AG10803 (cell line): ENCODE results near the gene MYO9A.
"Not testable (repeated sequence)": the region's sequence is repeated elsewhere in the genome, so short reads cannot be mapped to it uniquely, and the experiment has no call there.

ENCODE experiments used
- DNase-seq: peaks from one replicate; pipeline ENCODE4 v3.0.0; 2010; ENCODE audit warnings: low read depth
- H3K4me3 ChIP-seq: 2 replicates; pipeline ENCODE4 v1.5.1; 2011; ENCODE audit warnings: mild to moderate bottlenecking, low read length, control low read depth
- TF ChIP-seq, protein P1 (sequence below): conservative IDR thresholded peaks from 2 replicates; pipeline ENCODE4 v1.5.1; 2011; ENCODE audit warnings: mild to moderate bottlenecking, low read length, control low read depth, inconsistent platforms

The MYO9A gene

GRCh38 chr15:72106068-72106467 is 11.9 kb downstream of the MYO9A start:
- H3K4me3 ChIP-seq: no peak overlapping the region

DNA sequence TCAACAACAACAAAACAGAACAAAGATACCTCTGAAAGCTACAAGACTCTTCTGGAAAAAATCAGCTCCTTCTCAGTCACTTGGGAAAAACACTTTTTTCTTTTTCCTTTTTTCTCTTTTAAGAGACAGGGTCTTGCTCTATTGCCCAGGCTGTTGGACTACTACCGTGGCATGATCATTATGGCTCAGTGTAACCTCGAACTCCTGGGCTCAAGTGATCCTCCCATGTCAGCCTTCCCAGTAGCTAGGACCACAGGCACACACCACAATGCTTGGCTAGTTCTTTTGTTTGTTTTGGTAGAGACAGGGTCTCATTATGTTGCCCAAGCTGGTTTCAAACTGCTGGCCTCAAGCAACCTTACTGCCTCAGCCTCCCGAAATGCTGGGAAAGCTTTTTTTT is 12.8 kb downstream of the MYO9A start:
- DNase-seq: no peak
- H3K4me3 ChIP-seq: no peak overlapping the region
- TF ChIP-seq, protein P1, sequence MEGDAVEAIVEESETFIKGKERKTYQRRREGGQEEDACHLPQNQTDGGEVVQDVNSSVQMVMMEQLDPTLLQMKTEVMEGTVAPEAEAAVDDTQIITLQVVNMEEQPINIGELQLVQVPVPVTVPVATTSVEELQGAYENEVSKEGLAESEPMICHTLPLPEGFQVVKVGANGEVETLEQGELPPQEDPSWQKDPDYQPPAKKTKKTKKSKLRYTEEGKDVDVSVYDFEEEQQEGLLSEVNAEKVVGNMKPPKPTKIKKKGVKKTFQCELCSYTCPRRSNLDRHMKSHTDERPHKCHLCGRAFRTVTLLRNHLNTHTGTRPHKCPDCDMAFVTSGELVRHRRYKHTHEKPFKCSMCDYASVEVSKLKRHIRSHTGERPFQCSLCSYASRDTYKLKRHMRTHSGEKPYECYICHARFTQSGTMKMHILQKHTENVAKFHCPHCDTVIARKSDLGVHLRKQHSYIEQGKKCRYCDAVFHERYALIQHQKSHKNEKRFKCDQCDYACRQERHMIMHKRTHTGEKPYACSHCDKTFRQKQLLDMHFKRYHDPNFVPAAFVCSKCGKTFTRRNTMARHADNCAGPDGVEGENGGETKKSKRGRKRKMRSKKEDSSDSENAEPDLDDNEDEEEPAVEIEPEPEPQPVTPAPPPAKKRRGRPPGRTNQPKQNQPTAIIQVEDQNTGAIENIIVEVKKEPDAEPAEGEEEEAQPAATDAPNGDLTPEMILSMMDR: no peak

More at GRCh38 chr15:72106068-72106467, 11.9 kb downstream of the MYO9A start:
- DNase-seq: no peak
- TF ChIP-seq, protein P1: no peak

- H3K4me3 ChIP-seq, DNase-seq: not testable (repeated sequence)
Observed at GRCh38 chr15:72100551-72100950, 17.4 kb downstream of the MYO9A start.

DNA sequence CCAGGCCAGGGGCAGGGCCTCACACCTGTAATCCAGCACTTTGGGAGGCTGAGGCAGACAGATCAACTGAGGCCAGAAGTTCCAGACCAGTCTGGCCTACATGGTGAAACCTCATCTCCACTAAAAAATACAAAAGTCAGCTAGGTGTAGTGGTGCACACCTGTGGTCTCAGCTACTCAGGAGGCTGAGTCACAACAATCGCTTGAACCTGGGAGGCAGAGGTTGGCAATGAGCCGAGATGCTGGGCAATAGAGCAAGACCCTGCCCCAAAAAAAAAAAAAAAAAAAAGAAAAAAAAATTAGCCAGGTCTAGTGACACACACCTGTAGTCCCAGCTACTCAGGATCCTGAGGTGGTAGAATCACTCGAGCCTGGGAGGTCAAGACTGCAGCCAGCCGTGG is 18.8 kb downstream of the MYO9A start:
- H3K4me3 ChIP-seq: no peak overlapping the region
- TF ChIP-seq, protein P1: no peak
- DNase-seq: no peak

DNA sequence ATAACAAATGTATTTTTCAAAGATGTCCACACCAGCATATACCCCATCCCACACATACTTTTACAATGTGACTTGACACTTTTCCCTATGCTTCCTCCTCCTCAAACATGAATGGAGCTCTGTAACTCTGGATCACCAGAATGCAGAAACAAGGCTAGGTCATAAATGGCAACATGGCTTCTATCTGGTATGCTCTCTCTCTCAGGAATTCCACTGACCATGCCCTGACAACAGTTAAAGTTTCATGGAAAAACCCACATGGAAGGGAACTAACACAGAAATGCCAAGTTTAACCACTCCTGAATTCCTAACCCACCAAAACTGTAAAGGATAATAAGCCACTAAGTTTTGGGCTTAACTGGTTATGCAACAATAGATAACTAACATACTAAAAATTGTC is 19.9 kb downstream of the MYO9A start:
- H3K4me3 ChIP-seq: no peak overlapping the region
- TF ChIP-seq, protein P1: no peak
- peak; percentile 76 for DNase-seq

- no peak overlapping the region for H3K4me3 ChIP-seq
- no peak for DNase-seq
- TF ChIP-seq, protein P1: no peak
Observed at GRCh38 chr15:72096796-72097195, 21.2 kb downstream of the MYO9A start.

- no peak for DNase-seq
- no peak overlapping the region for H3K4me3 ChIP-seq
- TF ChIP-seq, protein P1: no peak
Observed at GRCh38 chr15:72092691-72093090, 25.3 kb downstream of the MYO9A start.

DNA sequence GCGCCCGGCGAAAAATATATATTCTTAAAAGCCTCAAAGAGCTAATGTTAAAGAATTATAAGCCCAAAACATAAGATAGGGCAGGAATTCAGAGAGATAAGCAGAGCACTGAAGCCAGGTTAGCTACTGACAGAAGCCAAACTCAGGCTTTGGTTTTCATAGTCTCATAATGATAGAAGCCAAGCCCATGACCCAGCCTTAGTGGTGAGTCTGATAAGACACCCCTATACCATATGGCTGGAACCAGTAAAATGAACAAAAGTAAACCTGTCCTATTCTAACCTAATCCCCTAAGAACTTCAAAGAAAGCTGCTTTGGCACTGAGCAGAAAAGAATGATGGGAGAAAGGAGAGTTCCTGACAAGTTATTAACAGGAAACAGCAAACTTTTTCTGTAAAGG is 25.9 kb downstream of the MYO9A start:
- TF ChIP-seq, protein P1: no peak
- H3K4me3 ChIP-seq: no peak overlapping the region
- DNase-seq: no peak
